ENCODE data around the gene SYTL2. TPM values are rescaled to one million over a fixed set of nuclear protein-coding genes. Genes with fewer than 3 reads are reported as not detected.

SYTL2 gene
- total and polyA plus RNA-seq, 10 donors, result 2.7 to 176 (median 26.5) TPM

DNA sequence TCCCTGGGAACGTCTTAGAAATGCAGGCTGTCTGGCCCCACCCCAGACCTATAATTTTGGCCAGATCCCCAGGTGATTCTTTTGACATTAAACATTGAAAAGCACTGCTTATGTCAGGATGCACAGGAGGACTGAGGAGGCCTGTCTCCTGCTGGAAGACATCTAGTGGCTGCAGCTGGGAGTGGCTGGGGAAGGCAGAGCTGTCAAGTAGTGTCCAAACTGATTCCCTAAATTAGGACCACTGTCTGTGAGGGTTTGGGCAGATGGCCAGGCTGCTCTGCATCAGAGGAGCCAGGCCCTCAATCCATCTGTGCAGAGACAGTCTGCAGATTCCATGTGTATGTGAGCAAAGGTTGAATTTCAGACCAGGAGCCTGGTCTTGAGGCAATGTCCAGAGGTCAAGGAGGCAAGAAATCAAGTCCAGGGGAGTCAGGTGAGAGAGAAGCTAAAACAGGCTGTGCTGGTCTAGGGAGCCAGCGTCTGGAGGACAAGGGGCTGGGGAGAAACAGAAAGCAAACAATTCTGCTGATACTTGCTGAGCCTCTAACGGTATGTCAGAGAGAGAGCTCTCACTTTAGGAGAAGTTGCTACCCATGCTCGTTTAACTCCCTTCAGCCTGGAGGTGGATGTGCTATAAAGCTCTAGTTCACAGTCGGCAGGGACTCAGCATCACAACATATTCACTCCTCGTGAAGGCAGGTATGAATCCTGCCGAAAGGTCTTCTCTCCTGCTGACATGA lies 15.3 kb upstream of the SYTL2 start:
- no peak for DNase-seq
- Histone ChIP-seq H3K36me3 (no peaks in the 10 kb centered on the region), H3K27ac (peak overlapping the region in 4 of 8 donors; percentile 7 to 55 (median 16)), H3K4me3 (no peak overlapping the region), H3K4me1 (peaks cover 0 to 44% (median 8%) of the 10 kb centered on the region in 6 donors), H3K9me3 (peaks cover 0 to 3% (median 0%) of the 10 kb centered on the region in 8 donors), H3K27me3 (replicated peaks in 1 of 7) (no peaks in the 10 kb centered on the region)
- TF ChIP-seq POLR2A (IDR thresholded peaks at IDR 0.05), result no peak
- TF ChIP-seq POLR2AphosphoS5 (IDR thresholded peaks at IDR 0.05), result no peak
- TF ChIP-seq, protein P1, sequence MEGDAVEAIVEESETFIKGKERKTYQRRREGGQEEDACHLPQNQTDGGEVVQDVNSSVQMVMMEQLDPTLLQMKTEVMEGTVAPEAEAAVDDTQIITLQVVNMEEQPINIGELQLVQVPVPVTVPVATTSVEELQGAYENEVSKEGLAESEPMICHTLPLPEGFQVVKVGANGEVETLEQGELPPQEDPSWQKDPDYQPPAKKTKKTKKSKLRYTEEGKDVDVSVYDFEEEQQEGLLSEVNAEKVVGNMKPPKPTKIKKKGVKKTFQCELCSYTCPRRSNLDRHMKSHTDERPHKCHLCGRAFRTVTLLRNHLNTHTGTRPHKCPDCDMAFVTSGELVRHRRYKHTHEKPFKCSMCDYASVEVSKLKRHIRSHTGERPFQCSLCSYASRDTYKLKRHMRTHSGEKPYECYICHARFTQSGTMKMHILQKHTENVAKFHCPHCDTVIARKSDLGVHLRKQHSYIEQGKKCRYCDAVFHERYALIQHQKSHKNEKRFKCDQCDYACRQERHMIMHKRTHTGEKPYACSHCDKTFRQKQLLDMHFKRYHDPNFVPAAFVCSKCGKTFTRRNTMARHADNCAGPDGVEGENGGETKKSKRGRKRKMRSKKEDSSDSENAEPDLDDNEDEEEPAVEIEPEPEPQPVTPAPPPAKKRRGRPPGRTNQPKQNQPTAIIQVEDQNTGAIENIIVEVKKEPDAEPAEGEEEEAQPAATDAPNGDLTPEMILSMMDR (IDR thresholded peaks at IDR 0.05 in 8 of 11, conservative IDR thresholded peaks at IDR 0.05 in 3 of 11), result peak in 5 of 11 experiments; percentile 16 to 49 (median 35)
- 75 to 80% (median 78%) methylated on average over 7 of the region's 7 CpGs for WGBS, 5 donors
- intact Hi-C loops (cut with DNase I; ENCODE audit: low total_unique reads), result no loop called here

DNA sequence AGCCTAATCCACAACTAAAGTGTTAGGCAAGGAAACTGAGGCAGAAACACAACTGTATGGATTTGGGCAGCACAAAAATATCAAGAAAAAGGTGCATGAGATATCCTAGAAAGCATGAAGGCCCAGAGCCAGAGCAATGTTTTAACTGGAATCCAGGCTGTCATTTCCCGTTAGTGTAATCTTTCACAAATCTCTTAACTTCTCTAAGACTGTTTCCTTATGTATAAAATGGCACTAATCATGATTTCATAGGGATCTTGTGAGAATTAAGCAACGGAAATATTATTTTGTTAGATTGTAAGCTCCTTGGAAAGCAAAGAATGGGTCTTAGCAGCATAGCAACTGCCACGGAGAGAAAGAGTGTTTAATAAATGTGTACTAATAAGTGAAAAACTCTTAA lies 14.7 kb upstream of the SYTL2 start:
- Histone ChIP-seq H3K4me1 (peaks cover 0 to 44% (median 8%) of the 10 kb centered on the region in 6 donors), H3K27ac (peak overlapping the region in 1 of 8 donors; percentile 55), H3K4me3 (no peak overlapping the region), H3K27me3 (replicated peaks in 1 of 7) (no peaks in the 10 kb centered on the region), H3K36me3 (no peaks in the 10 kb centered on the region), H3K9me3 (peaks cover 0 to 3% (median 0%) of the 10 kb centered on the region in 8 donors)
- intact Hi-C loops (cut with DNase I; ENCODE audit: low total_unique reads), result no loop called here
- 74 to 90% (median 86%) methylated on average over 3 of the region's 3 CpGs for WGBS, 5 donors
- no peak for DNase-seq
- TF ChIP-seq POLR2A (IDR thresholded peaks at IDR 0.05), result no peak
- TF ChIP-seq POLR2AphosphoS5 (IDR thresholded peaks at IDR 0.05), result no peak
- TF ChIP-seq, protein P1 (IDR thresholded peaks at IDR 0.05 in 8 of 11, conservative IDR thresholded peaks at IDR 0.05 in 3 of 11), result no peak

DNA sequence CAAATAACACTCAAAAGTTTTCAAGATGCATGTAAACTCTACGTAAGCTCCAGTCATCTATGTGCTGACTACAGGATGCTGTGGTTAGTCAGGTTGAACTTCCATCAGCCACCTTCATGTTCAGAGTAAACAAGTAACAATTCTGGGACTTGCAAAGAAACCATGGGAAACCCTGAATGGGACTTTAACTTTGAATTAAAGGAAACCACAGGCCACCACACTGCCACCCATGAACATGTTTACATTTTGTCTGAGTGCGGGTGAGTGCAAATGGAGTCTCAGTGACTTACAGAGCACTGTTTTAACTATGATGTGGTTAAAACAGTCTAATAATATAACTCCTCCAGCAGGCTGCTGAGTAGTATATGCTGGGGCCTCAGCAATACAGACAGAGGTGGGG lies 12.9 kb upstream of the SYTL2 start:
- no peaks in the 10 kb centered on the region for H3K36me3 ChIP-seq
- H3K4me3 ChIP-seq, result no peak overlapping the region
- no peaks in the 10 kb centered on the region for H3K9me3 ChIP-seq
- H3K4me1 ChIP-seq, result peaks cover 0 to 44% (median 8%) of the 10 kb centered on the region in 6 donors
- peak overlapping the region in 3 of 8 donors; percentile 40 to 75 (median 54) for H3K27ac ChIP-seq
- TF ChIP-seq, protein P1 (IDR thresholded peaks at IDR 0.05 in 8 of 11, conservative IDR thresholded peaks at IDR 0.05 in 3 of 11), result no peak
- TF ChIP-seq POLR2AphosphoS5 (IDR thresholded peaks at IDR 0.05), result peak in 1 of 3 donors; percentile 51
- WGBS, 5 donors, result 47 to 67% (median 58%) methylated on average over 2 of the region's 2 CpGs
- no peak for DNase-seq
- intact Hi-C loops (cut with DNase I; ENCODE audit: low total_unique reads), result no loop called here
- no peaks in the 10 kb centered on the region for H3K27me3 ChIP-seq (replicated peaks in 1 of 7)

DNA sequence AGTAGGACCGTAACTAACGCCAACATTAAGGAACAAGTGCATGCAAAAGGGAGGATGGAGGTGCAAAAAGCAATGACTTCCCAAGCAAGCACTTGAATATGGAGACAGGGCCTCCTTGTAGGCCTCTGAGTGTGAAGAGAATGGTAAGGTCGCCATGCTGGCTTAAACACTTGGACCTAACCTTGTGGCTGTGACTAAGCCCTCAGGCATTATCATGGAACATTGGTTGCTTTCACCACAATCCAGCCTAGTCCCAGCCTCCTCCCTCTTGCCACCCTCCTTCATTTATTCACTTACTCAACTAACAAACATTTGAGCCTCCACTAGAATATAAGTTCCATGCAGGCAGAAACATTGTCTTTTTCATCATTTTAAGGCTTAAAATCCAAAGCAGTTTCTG lies 11.9 kb upstream of the SYTL2 start:
- intact Hi-C loops (cut with DNase I; ENCODE audit: low total_unique reads), result no loop called here
- H3K9me3 ChIP-seq, result no peaks in the 10 kb centered on the region
- H3K27me3 ChIP-seq (replicated peaks in 1 of 7), result no peaks in the 10 kb centered on the region
- H3K4me1 ChIP-seq, result peaks cover 0 to 38% (median 7%) of the 10 kb centered on the region in 6 donors
- TF ChIP-seq POLR2A (IDR thresholded peaks at IDR 0.05) (no peak), POLR2AphosphoS5 (IDR thresholded peaks at IDR 0.05) (no peak)
- TF ChIP-seq, protein P1 (IDR thresholded peaks at IDR 0.05 in 8 of 11, conservative IDR thresholded peaks at IDR 0.05 in 3 of 11), result no peak
- DNase-seq, result no peak
- 95 to 100% (median 97%) methylated on average over 3 of the region's 3 CpGs for WGBS, 5 donors
- H3K27ac ChIP-seq, result peak overlapping the region in 3 of 8 donors; percentile 40 to 54 (median 50)
- H3K4me3 ChIP-seq, result no peak overlapping the region
- H3K36me3 ChIP-seq, result no peaks in the 10 kb centered on the region
